Measurements from ENCODE around the gene RPRD2.

Gene RPRD2

GRCh38 chr1:150469291-150469690, 105.3 kb downstream of the RPRD2 start:
- no peak for TF ChIP-seq ZNF274 (IDR thresholded peaks at IDR 0.05; ENCODE audit: low read depth, low read length)
- H3K4me3 ChIP-seq (ENCODE audit: low read length), result no peak overlapping the region

GRCh38 chr1:150472601-150473200, 108.8 kb downstream of the RPRD2 start:
- no peak for TF ChIP-seq ZNF274 (IDR thresholded peaks at IDR 0.05; ENCODE audit: low read depth, low read length)
- H3K4me3 ChIP-seq (ENCODE audit: low read length), result no peak overlapping the region

GRCh38 chr1:150473659-150474058, 109.7 kb downstream of the RPRD2 start:
- TF ChIP-seq ZNF274 (IDR thresholded peaks at IDR 0.05; ENCODE audit: low read depth, low read length), result no peak
- H3K4me3 ChIP-seq (ENCODE audit: low read length), result no peak overlapping the region

- H3K4me3 ChIP-seq (ENCODE audit: low read length), result no peak overlapping the region
- TF ChIP-seq ZNF274 (IDR thresholded peaks at IDR 0.05; ENCODE audit: low read depth, low read length), result no peak
Observed at GRCh38 chr1:150474869-150475268, 110.9 kb downstream of the RPRD2 start.

- no peak for TF ChIP-seq ZNF274 (IDR thresholded peaks at IDR 0.05; ENCODE audit: low read depth, low read length)
- no peak overlapping the region for H3K4me3 ChIP-seq (ENCODE audit: low read length)
Observed at GRCh38 chr1:150476754-150477153, 112.8 kb downstream of the RPRD2 start.

- H3K4me3 ChIP-seq (ENCODE audit: low read length), result no peak overlapping the region
- no peak for TF ChIP-seq ZNF274 (IDR thresholded peaks at IDR 0.05; ENCODE audit: low read depth, low read length)
Observed at GRCh38 chr1:150477320-150477719, 113.4 kb downstream of the RPRD2 start.

- TF ChIP-seq ZNF274 (IDR thresholded peaks at IDR 0.05; ENCODE audit: low read depth, low read length), result no peak
Observed at GRCh38 chr1:150477733-150478132, 113.8 kb downstream of the RPRD2 start.

GRCh38 chr1:150479370-150479769, 115.4 kb downstream of the RPRD2 start:
- no peak overlapping the region for H3K4me3 ChIP-seq (ENCODE audit: low read length)
- no peak for TF ChIP-seq ZNF274 (IDR thresholded peaks at IDR 0.05; ENCODE audit: low read depth, low read length)

More at GRCh38 chr1:150477733-150478132, 113.8 kb downstream of the RPRD2 start:
- H3K4me3 ChIP-seq (ENCODE audit: low read length), result no peak overlapping the region

- TF ChIP-seq ZNF274 (IDR thresholded peaks at IDR 0.05; ENCODE audit: low read depth, low read length), result no peak
Observed at GRCh38 chr1:150479927-150480352, 116.0 kb downstream of the RPRD2 start.

GRCh38 chr1:150484431-150484830, 120.5 kb downstream of the RPRD2 start:
- H3K4me3 ChIP-seq (ENCODE audit: low read length), result no peak overlapping the region
- TF ChIP-seq ZNF274 (IDR thresholded peaks at IDR 0.05; ENCODE audit: low read depth, low read length), result no peak

More at GRCh38 chr1:150479927-150480352, 116.0 kb downstream of the RPRD2 start:
- no peak overlapping the region for H3K4me3 ChIP-seq (ENCODE audit: low read length)

GRCh38 chr1:150484861-150485260, 120.9 kb downstream of the RPRD2 start:
- no peak for TF ChIP-seq ZNF274 (IDR thresholded peaks at IDR 0.05; ENCODE audit: low read depth, low read length)
- H3K4me3 ChIP-seq (ENCODE audit: low read length), result no peak overlapping the region

- TF ChIP-seq ZNF274 (IDR thresholded peaks at IDR 0.05; ENCODE audit: low read depth, low read length), result no peak
- H3K4me3 ChIP-seq (ENCODE audit: low read length), result peak within 1 kb of the TSS; percentile 95
Observed at GRCh38 chr1:150486966-150487762, 123.2 kb downstream of the RPRD2 start, which contains the start of gene TARS2. TSS of gene TARS2 (plus strand) at chr1:150487419. CDS start at chr1:150487451, 32 bp downstream.

- TF ChIP-seq ZNF274 (IDR thresholded peaks at IDR 0.05; ENCODE audit: low read depth, low read length), result no peak
- peak overlapping the region; percentile 95 for H3K4me3 ChIP-seq (ENCODE audit: low read length)
Observed at GRCh38 chr1:150487763-150488115, 123.8 kb downstream of the RPRD2 start.

- H3K4me3 ChIP-seq (ENCODE audit: low read length), result no peak overlapping the region
- TF ChIP-seq ZNF274 (IDR thresholded peaks at IDR 0.05; ENCODE audit: low read depth, low read length), result no peak
Observed at GRCh38 chr1:150493175-150493574, 129.2 kb downstream of the RPRD2 start.

GRCh38 chr1:150498342-150498741, 134.4 kb downstream of the RPRD2 start:
- H3K4me3 ChIP-seq (ENCODE audit: low read length), result no peak overlapping the region
- no peak for TF ChIP-seq ZNF274 (IDR thresholded peaks at IDR 0.05; ENCODE audit: low read depth, low read length)
